Sigmoid colon (tissue), 3 donors: ENCODE measurements around the gene PDHB.

Experiments
- CTCF ChIP-seq, 4 experiments: fragments of 450-650 bp in 3 of 4; fragments of 200-600 bp in 1 of 4; IDR thresholded peaks; one replicate each; pipeline ENCODE4 v1.5.1; 2016 to 2019; ENCODE audit warnings: antibody characterized with exemption in 4 of 4, mild to moderate bottlenecking in 3 of 4, moderate library complexity in 2 of 4
- POLR2A ChIP-seq, 2 donors: fragments of 450-650 bp; IDR thresholded peaks; one replicate each; pipeline ENCODE4 v1.6.1; 2016; ENCODE audit warnings: antibody characterized with exemption in 2 of 2, mild to moderate bottlenecking in 2 of 2, moderate library complexity in 2 of 2

GRCh38 chr3:58386626-58387365 is 46.8 kb downstream of the PDHB start:
- TF ChIP-seq CTCF (IDR thresholded peaks at IDR 0.05) (no peak), POLR2A (IDR thresholded peaks at IDR 0.05) (no peak)
